Stomach (tissue), 4 donors: ENCODE results near the gene NCEH1.

Experiments used
- CTCF ChIP-seq, 7 experiments: fragments of 450-650 bp in 4 of 7; fragments of 200-600 bp in 3 of 7; sonication (generic) in 3 of 7; IDR thresholded peaks; one replicate each; pipeline ENCODE4 v1.5.1; 2016 to 2019; ENCODE audit warnings: antibody characterized with exemption in 7 of 7, control low read depth in 2 of 7, mild to moderate bottlenecking in 1 of 7
- EP300 ChIP-seq: sonication (generic); formaldehyde crosslinking; IDR thresholded peaks from one replicate; pipeline ENCODE4 v1.6.1; 2017; ENCODE audit warnings: antibody characterized with exemption
- POLR2AphosphoS5 ChIP-seq, 3 donors: sonication (generic); formaldehyde crosslinking; IDR thresholded peaks; one replicate each; pipeline ENCODE4 v1.6.1; 2016; ENCODE audit warnings: antibody characterized with exemption in 3 of 3

GRCh38 chr3:172604895-172605646 is 105.8 kb downstream of the NCEH1 start:
- no peak for TF ChIP-seq CTCF (IDR thresholded peaks at IDR 0.05)
- no peak for TF ChIP-seq EP300
- TF ChIP-seq POLR2AphosphoS5 (IDR thresholded peaks at IDR 0.05), result no peak
